RKO (cell line): ENCODE results near the gene AMPD3.
"Not testable (repeated sequence)": the region's sequence is repeated elsewhere in the genome, so short reads cannot be mapped to it uniquely, and the experiment has no call there.

Experiments used
- DNase-seq: peaks from one replicate; pipeline ENCODE4 v3.0.0-alpha.2; 2016; ENCODE audit warnings: low spot score

Gene AMPD3

DNA sequence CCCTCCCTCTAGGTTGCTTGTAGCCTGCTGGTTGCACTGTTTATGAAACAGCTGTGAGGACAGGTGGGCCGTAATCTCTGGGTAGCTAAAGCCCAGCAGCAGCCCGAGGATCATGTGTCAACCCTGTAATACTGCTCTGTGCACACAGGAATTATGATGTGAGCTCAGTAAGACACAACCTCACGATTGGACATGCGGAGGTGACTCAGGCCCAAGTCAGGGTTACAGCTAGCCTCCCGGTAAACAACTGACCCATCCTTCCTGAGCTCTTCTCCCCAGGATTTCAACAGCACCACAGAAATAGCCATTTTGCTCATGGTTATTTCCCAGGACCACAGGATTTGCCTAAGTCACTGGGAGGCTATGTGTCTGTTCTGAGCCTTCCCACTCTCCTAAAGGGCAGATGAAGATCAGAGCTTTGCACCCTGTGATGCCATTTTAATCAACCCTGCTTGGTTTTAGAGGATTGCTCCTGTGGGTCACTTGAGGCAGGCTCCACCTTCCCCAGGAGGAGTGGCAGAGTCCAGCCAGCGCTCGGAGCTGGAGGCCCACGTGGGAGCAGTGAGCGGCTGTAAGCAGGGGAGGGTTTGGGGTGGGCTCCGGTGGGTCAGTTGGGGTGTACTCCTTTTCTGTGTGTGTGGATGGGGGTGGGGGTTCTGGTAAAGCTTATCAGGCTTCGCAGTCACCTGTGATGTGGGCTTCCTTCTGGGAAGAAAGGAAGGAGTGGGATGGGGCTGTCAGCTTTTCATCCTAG is at the start of gene AMPD3:
AMPD3 (plus strand) TSS at position 387 of the 754 bp plus-strand sequence. CDS start 6,256 bp downstream, outside the sequence.
- DNase-seq, result peak; percentile 98

DNA sequence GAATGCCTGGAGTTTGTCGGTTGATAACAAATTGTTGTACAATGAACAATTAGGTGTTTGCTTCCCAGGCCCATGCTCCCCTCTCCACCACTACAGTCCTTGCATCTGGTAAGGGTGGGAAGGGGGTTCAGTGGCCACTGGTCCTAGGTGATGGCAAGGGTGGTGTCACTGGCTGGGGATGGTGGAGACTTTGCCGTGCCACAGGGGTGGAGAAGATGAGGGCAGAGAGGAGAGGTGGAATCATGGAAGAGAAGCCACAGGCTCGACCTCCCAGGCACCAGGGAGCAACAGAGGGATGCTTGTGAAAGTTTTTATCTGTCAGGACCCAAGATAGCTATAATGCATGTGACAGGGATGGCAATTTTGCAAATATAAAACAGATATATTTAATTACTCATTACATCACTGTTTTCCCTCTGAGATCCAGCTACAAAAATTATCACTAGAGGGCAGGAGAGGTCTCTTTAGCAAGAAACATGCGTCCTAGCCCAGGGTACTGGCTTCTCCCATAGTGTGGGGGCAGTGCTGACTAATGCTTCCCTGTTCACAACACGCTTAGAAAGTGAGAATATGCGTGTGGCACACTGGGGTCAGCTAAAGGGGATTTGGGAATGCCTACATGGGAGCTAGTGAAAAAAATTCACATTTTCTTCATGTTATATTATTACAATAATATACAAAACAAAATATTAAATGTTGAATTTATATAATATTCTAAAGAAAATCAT is 49.0 kb upstream of the AMPD3 start:
- DNase-seq, result peak; percentile 94

DNA sequence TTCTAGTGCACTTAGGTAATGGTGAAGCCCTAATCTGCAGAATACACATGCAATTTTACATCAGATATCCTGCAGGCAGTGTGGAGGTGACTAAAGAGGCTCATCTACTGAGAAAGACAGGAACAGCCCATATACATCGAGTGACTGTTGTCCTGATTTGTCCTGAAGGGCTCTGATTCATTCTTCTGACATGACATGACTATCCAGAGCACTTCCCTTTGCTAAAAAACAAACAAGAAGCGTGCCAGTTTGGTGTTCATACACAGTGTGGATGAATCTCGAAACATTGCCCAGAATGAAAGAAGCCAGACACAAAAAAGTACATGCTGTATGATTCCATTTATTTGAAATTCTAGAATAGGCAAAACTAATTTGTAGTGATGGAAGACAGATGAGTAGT is 48.0 kb upstream of the AMPD3 start:
- peak; percentile 83 for DNase-seq

DNA sequence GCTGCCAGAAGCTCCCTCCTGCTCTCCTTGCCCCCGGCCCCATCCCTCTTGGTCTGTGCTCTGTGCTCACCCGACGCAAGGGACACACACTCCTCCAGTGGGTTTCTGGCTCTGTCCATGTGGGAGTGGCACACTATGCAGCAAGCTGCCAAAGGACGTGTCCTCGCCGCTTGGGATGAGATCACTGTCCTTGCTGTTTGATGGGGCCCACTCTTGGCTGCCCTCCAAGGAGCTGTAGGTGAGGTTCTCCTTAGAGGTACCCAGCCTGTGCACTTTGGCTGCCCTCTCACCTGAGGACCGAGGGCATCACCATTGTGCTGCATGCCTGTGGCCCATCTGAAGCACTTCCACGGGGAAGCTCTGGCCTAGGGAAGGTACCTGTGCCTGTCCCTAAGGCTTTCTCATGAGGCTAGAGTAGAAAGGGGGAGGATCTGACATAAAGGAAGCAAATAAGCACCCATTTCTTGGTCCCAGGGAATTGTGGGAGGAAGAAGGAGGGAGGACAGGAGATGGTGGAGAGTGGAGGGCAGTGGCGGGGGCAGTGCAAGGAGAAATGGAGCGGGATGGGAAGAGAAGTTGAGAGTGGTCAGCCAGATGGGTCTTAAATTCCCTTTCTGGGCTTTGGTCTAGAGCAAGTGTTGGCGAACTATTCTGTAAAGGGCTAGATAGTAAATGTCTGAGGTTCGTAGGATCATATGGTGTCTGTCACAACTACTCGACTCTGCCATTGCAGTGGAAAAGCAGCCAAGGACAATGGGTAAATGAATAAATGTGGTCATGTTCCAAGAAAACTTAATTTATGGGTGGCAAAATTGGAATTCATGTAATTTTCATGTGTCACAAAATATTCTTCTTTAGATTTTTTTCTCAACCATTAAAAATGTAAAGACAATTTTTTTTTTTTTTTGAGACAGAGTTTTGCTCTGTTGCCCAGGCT is 47.0 kb upstream of the AMPD3 start:
- no peak for DNase-seq

DNA sequence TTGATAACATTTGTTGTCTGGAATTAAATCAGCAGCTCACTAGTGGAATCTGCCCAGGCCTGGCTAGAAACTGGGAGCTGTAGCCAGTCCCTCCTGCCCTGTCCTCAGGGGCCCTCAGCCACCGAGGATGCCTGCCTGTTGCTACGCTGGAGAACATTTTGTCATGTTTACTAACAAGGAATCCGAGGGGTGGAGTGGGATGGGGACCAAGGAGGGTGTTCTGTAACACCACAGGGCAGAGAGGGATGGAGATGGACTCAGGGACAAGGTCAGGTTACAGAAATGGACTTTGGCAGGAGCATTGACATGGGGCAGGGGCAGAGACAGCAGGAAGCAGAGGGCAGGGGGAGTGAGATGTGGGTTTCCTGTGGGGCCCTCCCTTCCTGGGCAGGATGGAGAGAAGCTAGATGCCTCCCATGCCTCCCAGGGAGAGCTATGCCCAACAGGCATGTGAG is 45.8 kb upstream of the AMPD3 start:
- DNase-seq, result no peak

DNA sequence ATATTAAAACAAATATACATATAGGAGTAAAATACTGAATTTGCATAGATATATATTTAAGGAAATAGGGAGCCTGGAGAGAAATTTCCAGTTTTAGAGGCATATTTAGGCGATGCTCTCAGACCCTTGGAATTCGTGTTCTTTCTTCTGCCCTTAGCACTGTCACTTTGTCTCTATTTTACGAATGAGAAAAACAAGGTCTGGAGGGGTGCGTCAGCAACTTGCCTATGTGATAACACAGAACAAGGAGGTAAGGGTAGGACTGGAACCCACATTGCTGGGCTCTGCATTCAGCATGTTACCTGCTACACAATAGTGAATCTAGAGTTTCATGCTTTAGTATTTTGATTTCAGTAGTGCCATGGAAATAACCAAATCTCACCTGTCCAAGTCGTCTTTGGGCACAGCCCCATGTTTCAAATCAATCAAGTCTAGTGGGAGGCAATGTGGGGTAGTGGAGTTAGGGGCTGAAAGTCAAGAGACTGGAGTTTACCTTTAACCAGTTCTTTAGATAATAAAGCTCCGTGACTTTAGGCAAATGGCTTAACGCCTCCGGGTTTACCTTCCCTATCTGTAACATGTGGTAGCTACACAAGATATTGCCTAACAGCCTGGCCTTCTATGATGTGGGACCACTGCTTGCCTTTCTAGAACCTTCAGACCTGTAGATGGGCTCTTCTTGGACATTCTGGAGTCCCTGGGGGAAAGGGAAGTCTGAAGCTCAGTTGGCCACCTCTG is 44.8 kb upstream of the AMPD3 start:
- DNase-seq, result no peak

DNA sequence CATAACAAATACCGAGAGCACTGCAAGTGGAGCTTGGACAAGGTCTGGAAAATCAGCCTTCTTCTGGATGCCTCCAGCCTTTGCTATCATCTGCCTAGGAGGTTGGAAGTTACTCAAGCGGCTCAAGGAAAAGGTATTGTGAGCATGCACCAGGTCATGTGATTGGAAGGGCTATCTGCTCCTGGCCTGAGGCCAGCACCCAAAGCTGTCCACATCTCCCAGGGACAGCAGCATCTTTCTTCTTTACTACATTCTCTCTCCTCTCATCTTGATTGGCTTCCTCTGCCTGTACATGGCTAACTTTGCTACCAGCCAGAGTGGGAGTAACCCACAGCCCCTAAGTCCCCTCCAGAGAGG is 44.2 kb upstream of the AMPD3 start:
- DNase-seq, result no peak

DNA sequence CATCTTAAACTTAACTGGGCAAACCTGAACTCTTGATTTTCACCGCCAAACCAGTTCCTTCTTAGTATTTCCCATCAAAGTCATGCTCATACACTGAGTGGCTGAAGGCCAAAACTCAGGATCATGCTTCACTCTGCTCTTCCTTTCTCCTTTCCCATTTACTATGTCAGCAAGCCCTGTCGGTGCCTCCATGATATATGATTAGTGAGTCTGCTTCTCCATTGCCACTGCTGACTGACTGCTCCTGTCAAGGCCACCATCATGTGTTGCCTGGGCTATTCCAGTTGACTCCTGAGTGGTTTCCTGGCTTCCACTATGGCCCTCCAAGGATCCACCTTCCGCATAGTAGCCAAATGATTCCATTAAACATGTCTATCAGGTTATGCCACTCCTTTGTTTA is 42.8 kb upstream of the AMPD3 start:
- DNase-seq, result no peak

DNA sequence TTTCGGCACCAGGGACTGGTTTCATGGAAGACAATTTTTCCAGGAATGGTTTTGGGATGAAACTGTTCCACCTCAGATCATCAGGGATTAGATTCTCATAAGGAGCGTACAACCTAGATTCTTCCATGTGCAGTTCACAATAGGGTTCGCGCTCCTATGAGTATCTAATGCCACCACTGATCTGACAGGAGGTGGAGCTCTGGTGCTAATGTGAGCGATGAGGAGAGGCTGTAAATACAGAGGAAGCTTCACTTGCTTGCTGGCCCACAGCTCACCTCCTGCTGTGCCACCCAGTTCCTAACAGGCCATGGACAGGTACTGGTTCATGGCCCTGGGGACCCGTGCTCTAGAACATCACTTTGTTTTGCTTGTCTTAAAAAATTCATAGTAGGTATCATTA is 41.8 kb upstream of the AMPD3 start:
- peak; percentile 50 for DNase-seq

DNA sequence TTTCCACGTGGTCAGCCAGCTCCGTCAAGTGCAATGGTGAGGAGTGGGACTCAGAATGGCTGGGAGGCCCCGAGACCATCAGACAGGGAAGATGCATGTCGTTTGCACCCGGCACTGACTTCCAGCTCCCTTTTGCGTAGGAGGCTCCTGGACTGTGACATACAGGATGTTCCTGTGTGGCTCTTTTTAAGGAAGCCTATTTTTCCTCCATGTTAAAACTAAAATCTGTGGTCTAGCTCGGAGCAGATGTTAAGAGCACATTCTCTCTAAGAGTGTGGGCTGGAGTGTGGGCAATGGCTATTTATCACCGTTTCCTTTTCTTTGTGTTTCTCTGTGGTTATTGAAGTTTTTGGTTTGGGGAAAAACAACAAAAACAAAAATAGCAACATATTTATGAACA is 40.9 kb upstream of the AMPD3 start:
- no peak for DNase-seq

DNA sequence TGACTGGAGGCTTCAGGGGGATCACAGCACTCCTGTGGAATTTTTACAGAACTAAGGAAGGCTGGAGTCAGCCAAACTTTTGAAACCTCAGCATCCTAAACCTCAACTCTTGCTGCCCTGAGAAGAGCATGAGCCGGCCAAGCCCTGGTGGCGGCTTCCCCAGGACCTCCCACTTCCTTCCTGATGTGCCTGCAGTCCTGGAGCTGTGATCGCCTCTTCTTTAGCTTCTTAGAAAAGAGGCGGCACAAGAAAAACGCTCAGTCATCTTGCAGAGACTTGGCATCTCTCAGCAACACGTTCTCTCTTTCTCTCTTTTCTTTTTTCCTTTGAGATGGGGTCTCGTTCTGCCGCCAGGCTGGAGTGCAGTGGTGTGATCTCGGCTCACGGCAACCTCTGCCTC is 40.4 kb upstream of the AMPD3 start:
- DNase-seq, result no peak

DNA sequence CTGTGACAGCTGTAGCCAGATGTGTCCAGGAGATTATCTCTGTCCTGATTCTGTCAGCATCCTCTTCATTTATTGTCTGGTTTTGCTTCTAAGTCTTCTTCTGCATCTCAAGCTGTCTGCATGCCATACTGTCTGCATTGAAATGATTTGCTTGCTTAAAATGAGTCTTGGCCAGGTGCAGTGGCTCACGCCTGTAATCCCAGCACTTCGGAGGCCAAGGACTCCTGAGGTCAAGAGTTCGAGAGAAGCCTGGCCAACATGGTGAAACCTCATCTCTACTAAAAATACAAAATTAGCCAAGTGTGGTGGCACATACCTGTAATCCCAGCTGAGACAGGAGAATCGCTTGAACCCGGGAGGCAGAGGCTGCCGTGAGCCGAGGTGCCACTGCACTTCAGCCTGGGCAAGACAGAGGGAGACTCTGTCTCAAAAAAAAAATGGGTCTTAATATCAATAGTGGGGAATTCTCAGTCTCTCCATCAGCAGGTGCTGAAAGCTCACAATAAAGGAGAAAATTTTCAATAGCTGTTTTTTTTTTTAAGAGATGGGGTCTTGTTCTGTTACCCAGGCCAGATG is 39.2 kb upstream of the AMPD3 start:
- DNase-seq, result no peak

DNA sequence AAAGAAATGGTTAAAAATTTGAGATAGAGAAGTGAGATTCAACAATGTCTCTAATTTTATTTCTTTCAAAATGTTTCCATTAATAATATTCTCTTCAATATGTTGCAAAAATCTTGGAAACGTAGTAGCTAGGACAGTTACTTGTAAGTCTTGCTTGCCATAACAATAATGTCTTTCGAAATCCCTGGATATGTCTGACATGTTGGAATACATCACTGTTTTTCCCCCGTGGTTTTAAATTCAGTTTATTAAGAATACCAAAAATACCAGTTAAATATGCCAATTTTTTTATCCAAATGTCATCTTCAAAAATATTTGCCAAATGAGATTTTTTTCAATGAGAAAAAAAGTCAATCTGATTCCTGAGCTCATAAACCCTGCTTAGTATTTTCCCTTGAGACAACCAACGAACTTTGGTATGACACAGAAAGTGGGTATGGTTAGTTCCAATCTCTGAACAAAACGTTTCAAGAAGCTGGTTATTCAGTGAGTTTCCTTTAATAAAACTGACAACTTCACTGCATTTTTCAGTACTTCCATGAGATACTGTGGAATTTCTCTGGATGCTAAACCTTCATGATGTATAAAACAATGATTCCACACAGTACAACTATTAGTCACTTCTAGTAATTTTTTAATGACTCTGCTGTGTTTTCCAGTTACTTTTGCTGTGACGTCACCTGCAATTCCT is 36.7 kb upstream of the AMPD3 start:
- no peak for DNase-seq

DNA sequence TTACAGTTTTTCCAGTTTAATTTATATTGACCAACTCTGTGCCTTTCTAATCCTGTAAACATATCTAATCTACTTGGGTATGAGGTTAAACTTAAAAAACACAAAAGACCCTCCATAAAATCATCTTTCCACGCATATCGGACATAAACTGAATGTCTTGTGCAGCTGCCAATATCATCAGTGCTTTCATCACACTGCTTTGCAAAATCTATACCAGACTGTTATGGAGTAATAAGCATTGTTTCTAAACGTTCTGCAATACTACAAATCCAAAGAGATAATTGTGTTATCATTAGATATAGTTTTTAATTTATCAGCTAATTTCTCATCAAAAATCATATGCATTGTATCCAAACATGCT is 36.1 kb upstream of the AMPD3 start:
- DNase-seq, result no peak

DNA sequence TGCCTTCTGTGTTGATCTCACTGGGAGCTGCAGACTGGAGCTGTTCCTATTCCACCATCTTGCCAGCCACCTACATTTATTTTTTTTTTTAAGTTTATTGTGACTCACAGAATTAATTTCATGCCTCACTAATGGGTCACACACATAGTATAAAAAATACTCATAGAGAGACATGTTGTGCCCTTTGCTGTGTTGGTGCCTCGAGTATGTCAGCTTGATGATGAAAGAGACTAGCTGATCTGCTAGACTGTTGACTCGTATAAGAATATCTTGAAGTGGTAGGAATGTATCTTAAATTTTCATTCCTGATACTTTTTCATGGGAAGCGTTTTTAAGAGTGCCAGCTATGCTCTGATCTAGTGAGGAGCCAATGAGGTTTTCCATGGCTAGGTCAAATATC is 28.6 kb upstream of the AMPD3 start:
- DNase-seq, result no peak

DNA sequence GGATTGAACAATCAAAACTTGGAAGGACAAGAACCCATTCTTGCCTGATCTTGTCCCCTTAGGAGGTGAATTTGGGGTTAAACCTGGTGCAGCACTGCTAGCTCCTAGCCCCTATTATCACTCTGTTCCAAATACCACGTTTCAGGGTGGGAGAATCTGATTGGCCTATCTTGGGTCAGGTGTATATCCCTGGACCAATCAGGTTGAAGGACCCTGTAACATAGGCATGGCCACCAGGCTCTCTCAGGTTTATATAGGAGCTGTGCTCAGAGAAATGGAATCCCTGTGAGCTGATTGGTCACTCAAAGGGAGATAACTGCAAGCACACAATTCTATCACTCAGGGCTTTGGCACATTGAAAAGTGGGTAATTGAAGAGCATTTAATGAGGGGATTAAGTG is 26.6 kb upstream of the AMPD3 start:
- no peak for DNase-seq

DNA sequence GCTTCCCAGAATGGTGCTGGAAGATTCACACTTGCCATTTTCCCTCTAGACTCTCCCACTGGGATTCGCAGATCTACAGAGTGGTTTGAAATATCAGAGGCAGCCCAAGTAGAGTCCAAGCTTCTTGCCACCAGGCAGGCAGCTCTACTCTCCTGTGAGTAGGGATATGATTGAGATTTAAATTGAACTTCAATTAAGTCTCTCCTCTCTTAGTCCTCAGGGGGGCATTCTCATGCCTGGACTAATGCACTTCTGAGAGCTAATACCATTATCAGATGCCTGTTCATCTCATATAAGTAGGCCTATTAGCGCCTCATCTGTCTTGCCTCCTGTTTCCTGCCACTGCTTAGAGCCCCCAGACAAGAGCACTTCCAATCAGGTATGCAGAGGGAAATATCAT is 25.5 kb upstream of the AMPD3 start:
- DNase-seq, result no peak

DNA sequence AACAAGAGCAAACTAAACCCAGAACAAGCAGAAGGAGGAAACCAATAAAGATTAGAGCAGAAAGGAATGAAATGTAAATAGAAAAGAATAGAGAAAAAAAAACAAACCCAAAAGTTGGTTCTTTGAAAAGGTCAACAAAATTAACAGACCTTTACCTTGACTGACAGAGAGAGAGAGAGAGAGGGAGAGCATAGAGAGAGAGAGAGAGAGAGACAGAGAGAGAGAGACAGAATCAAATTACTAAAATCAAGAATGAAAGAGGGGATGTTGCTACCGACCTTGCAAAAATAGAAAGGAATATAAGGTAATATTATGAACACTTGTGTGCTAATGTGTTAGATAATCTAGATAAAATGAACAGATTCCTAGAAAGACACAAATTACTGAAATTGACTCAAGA is 22.6 kb upstream of the AMPD3 start:
- no peak for DNase-seq

DNA sequence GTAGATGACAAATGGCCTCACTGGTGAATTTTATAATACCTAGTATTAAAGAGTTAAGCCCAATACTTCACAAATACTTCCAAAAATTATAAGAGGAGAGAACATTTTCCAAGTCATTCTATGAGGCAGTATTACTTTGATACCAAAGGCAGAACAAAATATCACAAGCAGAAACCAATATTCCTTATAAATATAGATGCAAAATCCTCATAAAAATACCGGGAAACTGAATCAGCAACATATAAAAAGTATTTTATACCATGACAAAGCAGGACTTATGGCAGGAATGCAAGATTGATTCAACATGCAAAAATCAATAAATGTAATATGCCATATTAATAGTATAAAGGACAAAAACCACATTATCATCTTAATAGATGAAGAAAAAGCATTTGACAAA is 22.1 kb upstream of the AMPD3 start:
- no peak for DNase-seq

DNA sequence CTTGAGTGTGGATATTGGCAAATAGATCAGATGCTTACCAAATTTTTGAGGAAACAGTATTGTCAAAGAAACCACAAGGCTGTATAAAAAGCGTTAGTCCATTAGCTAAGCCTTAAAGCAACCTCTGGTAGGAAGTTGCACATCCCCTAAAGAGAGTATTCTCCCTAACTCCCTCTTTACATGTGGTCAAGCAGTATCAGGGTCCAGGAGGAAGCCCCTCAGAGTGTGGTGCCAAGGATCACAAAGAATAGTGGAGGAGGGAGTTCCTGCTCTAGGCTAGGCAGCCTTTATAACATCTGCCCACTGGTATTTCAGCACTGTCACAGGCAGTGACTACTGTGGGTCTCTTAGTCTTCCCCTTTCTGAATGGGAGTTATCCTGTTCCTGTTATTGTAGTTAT is 18.8 kb upstream of the AMPD3 start:
- DNase-seq, result no peak

DNA sequence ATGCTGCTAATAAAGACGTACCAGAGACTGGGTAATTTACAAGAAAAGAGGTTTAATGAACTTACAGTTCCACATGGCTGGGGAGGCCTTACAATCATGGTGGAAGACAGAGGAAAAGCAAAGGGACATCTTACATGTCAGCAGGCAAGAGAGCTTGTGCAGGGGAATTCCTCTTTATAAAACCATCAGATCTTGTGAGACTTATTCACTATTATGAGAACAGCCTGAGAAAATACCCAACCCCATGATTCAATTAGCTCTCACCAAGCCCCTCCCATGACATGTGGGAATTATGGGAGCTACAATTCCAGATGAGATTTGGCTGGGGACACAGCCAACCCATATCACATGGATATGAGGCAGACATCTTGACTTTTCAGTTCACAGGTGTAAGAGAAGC is 18.4 kb upstream of the AMPD3 start:
- DNase-seq, result not testable (repeated sequence)
